Cardiac fibroblast (primary cell): ENCODE results near the gene EDDM3A.
"Not testable (repeated sequence)": the region's sequence is repeated elsewhere in the genome, so short reads cannot be mapped to it uniquely, and the experiment has no call there.

ENCODE experiments used
- DNase-seq, 2 donors: peaks; one replicate each; pipeline versions ENCODE4 v3.0.0 to v3.0.0-alpha.2; 2010; ENCODE audit warnings: low read depth in 2 of 2
- H3K4me3 ChIP-seq, 2 donors: replicated peaks in 1 of 2; 1 replicate in 1 of 2; 2 replicates in 1 of 2; pipeline ENCODE4 v1.5.1; 2011; ENCODE audit warnings: low read depth in 2 of 2, low read length in 2 of 2, mild to moderate bottlenecking in 2 of 2, moderate library complexity in 1 of 2
- CTCF ChIP-seq: IDR thresholded peaks from one replicate; pipeline ENCODE4 v1.5.1; 2011; ENCODE audit warnings: low read depth, mild to moderate bottlenecking, low read length, inconsistent platforms

The EDDM3A gene

GRCh38 chr14:20732477-20732876, 13.2 kb upstream of the EDDM3A start:
- H3K4me3 ChIP-seq = no peak overlapping the region
- no peak for DNase-seq
- no peak for TF ChIP-seq CTCF

GRCh38 chr14:20732979-20733635, 12.6 kb upstream of the EDDM3A start:
- no peak for DNase-seq
- TF ChIP-seq CTCF = no peak
- no peak overlapping the region for H3K4me3 ChIP-seq

GRCh38 chr14:20733684-20734429, 11.8 kb upstream of the EDDM3A start:
- H3K4me3 ChIP-seq = no peak overlapping the region
- DNase-seq = no peak
- TF ChIP-seq CTCF = no peak

GRCh38 chr14:20734430-20734806, 11.3 kb upstream of the EDDM3A start:
- no peak overlapping the region for H3K4me3 ChIP-seq
- no peak for DNase-seq

GRCh38 chr14:20738292-20738691, 7.4 kb upstream of the EDDM3A start:
- H3K4me3 ChIP-seq, DNase-seq: not testable (repeated sequence)

More at GRCh38 chr14:20734430-20734806, 11.3 kb upstream of the EDDM3A start:
- TF ChIP-seq CTCF = no peak

GRCh38 chr14:20742132-20742531, 3.6 kb upstream of the EDDM3A start:
- TF ChIP-seq CTCF = no peak
- no peak for DNase-seq
- no peak overlapping the region for H3K4me3 ChIP-seq

- DNase-seq = no peak
- no peak overlapping the region for H3K4me3 ChIP-seq
- no peak for TF ChIP-seq CTCF
Measured at GRCh38 chr14:20743556-20743955, 2.1 kb upstream of the EDDM3A start.
